Raji (cell line): ENCODE measurements around the gene ANKRD6.

Experiments
- POLR2A ChIP-seq: IDR thresholded peaks from 2 replicates; pipeline ENCODE4 v1.6.1; 2011; ENCODE audit warnings: low read depth, low read length, control low read depth; ENCODE audit not compliant: insufficient read depth

ANKRD6 gene

GRCh38 chr6:89482126-89482525 lies 49.2 kb downstream of the ANKRD6 start:
- TF ChIP-seq POLR2A, result no peak

- TF ChIP-seq POLR2A, result no peak
These were observed 50.3 kb downstream of the ANKRD6 start for GRCh38 chr6:89483111-89483720.

- TF ChIP-seq POLR2A, result no peak
These were observed 52.4 kb downstream of the ANKRD6 start for GRCh38 chr6:89485320-89485719.

- no peak for TF ChIP-seq POLR2A
These were observed 54.9 kb downstream of the ANKRD6 start for GRCh38 chr6:89487864-89488263.

GRCh38 chr6:89488438-89488837 lies 55.5 kb downstream of the ANKRD6 start:
- no peak for TF ChIP-seq POLR2A

- TF ChIP-seq POLR2A, result no peak
These were observed 56.1 kb downstream of the ANKRD6 start for GRCh38 chr6:89489078-89489477.

DNA sequence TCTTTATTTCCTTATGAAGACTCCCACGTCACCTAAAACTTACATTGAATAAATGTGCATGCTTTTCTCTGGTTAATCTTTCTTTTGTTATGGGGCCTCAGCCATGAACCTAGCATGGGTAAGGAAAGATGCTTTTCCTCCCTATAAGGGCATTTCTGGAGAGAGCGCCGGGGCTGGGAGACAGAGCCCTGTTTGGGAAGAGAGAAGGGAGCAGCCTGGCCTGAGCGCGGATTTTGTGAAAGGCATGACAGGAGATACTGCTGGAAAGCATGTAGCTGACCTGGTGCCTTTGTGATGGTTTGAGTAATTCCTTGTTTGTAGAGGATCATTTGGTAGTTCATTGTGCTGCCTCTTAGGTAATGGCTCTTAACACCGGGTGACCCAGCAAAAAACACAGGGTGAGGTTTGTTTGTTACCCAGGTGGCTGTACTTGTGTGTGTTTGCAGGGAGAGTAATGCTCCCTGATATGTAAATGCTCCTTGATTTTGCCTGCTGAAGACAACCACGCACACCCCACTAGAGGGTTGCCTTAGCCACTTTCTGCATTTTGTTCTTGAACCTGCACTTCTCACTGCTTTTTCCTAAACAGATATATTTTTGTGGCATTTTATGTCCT lies 59.2 kb downstream of the ANKRD6 start:
- TF ChIP-seq POLR2A, result no peak

DNA sequence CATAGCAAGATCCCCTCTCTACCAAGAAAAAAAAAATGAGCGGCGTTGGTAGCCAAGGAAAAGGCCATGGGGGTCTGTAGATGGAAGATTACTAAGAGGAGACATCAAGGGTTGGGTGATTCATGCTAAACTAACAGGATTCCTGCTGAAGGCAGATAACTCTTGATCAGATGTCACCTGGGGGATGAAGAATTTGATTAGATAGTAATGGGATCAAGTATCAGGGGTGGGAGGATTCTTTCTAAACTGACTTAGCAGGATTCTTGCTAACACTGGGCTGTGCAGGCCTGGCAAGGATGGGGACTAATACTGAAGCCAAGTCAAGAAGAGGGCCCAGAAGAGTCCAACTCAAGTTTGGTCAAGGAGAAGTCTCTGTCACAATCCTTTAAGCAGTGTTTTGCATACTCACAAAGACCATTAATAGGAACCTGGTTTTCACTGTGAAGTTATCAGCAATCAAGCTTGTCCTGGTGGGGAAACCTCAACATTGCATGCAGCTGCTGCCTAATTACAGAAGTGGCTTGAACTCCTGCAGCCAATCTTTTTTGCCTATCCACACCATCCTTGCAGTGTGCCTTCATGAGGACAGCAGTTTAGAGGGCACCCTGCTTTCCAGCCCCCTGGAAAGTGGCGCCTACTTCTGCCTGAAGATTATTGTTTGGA lies 61.3 kb downstream of the ANKRD6 start:
- TF ChIP-seq POLR2A, result no peak

GRCh38 chr6:89495961-89496535 lies 63.1 kb downstream of the ANKRD6 start:
- no peak for TF ChIP-seq POLR2A

GRCh38 chr6:89500611-89501010 lies 67.7 kb downstream of the ANKRD6 start:
- no peak for TF ChIP-seq POLR2A

DNA sequence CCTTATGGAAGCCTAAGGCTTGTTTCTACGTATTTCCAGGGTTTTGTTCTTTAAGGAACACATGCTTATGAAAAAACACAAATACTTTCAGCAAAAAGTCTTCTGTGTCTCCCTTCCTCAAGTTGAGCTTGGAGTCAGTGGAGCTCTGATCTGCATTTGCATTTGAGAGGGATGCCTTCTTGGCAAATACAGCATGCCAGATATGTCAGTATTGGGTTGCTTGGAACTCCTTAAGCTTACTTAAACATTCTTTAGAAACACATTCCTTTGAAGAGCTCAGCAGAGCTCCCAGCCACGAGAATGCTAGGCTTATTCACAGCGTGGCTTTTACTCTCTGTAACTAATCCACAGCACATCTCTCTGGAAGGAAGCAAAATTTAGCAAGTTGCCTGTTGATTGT lies 68.3 kb downstream of the ANKRD6 start:
- no peak for TF ChIP-seq POLR2A

GRCh38 chr6:89501753-89502152 lies 68.8 kb downstream of the ANKRD6 start:
- no peak for TF ChIP-seq POLR2A

- no peak for TF ChIP-seq POLR2A
These were observed 70.7 kb downstream of the ANKRD6 start for GRCh38 chr6:89503641-89504040.

DNA sequence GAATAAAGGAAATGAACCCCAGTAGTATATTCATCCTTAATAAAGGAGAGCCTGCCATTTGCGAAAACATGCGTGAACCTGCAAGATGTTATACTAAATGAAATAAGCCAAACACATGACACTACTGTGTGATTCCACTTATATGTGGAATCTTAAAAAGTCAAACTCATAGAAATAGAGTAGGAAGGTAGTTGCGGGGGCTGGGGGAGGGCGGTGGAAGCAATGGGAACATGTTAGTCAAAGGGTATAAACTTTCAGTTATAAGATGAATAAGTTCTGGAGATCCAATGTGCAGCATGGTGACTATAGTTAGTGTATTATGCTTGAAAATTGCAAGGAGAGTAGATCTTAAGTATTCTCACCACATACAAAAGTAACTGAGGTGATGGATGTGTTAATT lies 72.9 kb downstream of the ANKRD6 start:
- TF ChIP-seq POLR2A, result no peak

DNA sequence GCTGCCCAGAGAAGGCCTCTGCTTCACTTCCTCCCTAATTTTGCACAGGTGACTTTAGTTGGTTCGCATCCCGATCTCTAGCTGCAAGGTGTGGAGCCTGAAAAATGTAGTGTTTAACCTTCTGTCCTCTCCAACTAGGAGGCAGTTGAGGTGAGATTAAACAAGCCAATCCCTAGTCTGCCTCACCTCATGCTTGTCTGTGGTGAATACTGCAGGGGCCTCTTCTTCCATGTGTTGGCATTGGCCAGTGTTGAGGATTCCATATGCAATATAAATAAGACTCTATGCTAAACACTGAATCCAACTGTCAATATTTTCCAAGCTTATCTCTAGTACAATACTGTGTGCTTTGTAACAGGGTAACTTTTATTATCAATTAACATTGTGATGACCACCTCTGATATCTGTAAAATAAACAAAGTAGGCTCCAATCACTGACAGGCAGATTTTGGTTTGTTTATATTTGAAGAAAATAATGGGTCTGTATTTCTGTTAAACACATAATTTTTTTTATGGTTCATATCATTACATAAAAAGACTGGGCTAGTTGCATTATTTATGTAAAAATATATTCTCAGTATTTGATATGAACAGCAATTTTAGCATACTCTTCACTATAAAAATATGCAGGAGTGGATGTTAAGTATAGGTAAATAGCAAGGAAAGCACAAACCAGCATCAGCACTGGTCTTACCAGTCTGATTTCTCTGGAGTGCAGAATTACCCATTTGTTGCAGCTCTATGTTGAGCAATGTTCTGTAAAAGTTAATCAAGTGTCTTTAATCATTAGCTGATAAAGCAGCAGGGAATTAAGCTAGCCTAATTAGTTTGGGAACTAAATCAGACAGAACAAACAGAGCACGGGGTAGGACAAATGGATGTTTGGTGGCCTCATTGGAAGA lies 74.0 kb downstream of the ANKRD6 start:
- no peak for TF ChIP-seq POLR2A
